ENCODE results near the gene XYLT1. TPM values are rescaled to one million over a fixed set of nuclear protein-coding genes. Genes with fewer than 3 reads are reported as not detected.

XYLT1 gene
- total RNA-seq, 1 experiment from 2014 or later = 25.0 TPM

- ChIA-PET CTCF (no interaction called here), POLR2A (no interaction called here)
- Mint-ChIP-seq H3K36me3 (no peaks in the 10 kb centered on the region), H3K4me3 (no peak overlapping the region), H3K27me3 (ENCODE audit: low read depth) (no peaks in the 10 kb centered on the region), H3K27ac (no peak overlapping the region), H3K4me1 (peaks cover 7% of the 10 kb centered on the region), H3K9me3 (no peaks in the 10 kb centered on the region)
- TF ChIP-seq TEAD4 (CRISPR knock-in tag; IDR thresholded peaks at IDR 0.05) (no peak), ZMAT4 (CRISPR knock-in tag; IDR thresholded peaks at IDR 0.05) (no peak), ZNF317 (CRISPR knock-in tag; IDR thresholded peaks at IDR 0.05; ENCODE audit: borderline replicate concordance, low read depth) (no peak)
- ATAC-seq (no peak), DNase-seq (ENCODE audit: low spot score) (no peak)
Measured at GRCh38 chr16:17339764-17340541, 130.8 kb downstream of the XYLT1 start.

GRCh38 chr16:17338244-17338643 is 132.5 kb downstream of the XYLT1 start:
- Mint-ChIP-seq H3K4me3 (no peak overlapping the region), H3K27me3 (ENCODE audit: low read depth) (no peaks in the 10 kb centered on the region), H3K4me1 (peaks cover 7% of the 10 kb centered on the region), H3K27ac (peak overlapping the region; percentile 63), H3K9me3 (no peaks in the 10 kb centered on the region), H3K36me3 (no peaks in the 10 kb centered on the region)
- CTCF ChIA-PET = no interaction called here
- POLR2A ChIA-PET = interaction anchor here (0.7 kb wide), 1 partner anchor 353 kb away, joined by 5 read pairs; no protein-coding TSS in a partner anchor
- ATAC-seq = no peak
- DNase-seq (ENCODE audit: low spot score) = no peak
- TF ChIP-seq ZMAT4 (CRISPR knock-in tag; IDR thresholded peaks at IDR 0.05) (no peak), ZNF232 (CRISPR knock-in tag; IDR thresholded peaks at IDR 0.05) (no peak), ATF2 (CRISPR knock-in tag; IDR thresholded peaks at IDR 0.05; ENCODE audit: borderline replicate concordance, low read depth) (no peak), ZNF219 (CRISPR knock-in tag; IDR thresholded peaks at IDR 0.05; ENCODE audit: borderline replicate concordance) (no peak), MLX (CRISPR knock-in tag; IDR thresholded peaks at IDR 0.05) (no peak), KAT7 (CRISPR knock-in tag; IDR thresholded peaks at IDR 0.05; ENCODE audit: borderline replicate concordance) (no peak), E2F4 (CRISPR knock-in tag; IDR thresholded peaks at IDR 0.05; ENCODE audit: borderline replicate concordance, low read depth) (no peak), GABPB1 (CRISPR knock-in tag; IDR thresholded peaks at IDR 0.05) (no peak), USF1 (CRISPR knock-in tag; IDR thresholded peaks at IDR 0.05) (no peak), HMGXB4 (CRISPR knock-in tag; IDR thresholded peaks at IDR 0.05) (no peak), E2F1 (CRISPR knock-in tag; IDR thresholded peaks at IDR 0.05) (no peak), ZNF121 (CRISPR knock-in tag; IDR thresholded peaks at IDR 0.05) (no peak), ZBTB21 (CRISPR knock-in tag; IDR thresholded peaks at IDR 0.05; ENCODE audit: borderline replicate concordance) (no peak), GRHL2 (CRISPR knock-in tag; IDR thresholded peaks at IDR 0.05; ENCODE audit: insufficient replicate concordance, severe bottlenecking) (no peak), ATF3 (CRISPR knock-in tag; conservative IDR thresholded peaks at IDR 0.05) (no peak)
